GM12873 (cell line): ENCODE data around the gene CDHR1.
A peak's percentile ranks its signal among the peaks of the same experiment; 100 is the strongest.

Source experiments
- CTCF ChIP-seq: IDR thresholded peaks from 2 replicates; pipeline ENCODE4 v1.5.1; 2012; ENCODE audit warnings: low read depth, mild to moderate bottlenecking, moderate library complexity, low read length, control low read depth; ENCODE audit not compliant: insufficient read depth; ENCODE audit errors: missing control alignments

The CDHR1 gene

GRCh38 chr10:84156768-84157167 is 37.6 kb upstream of the CDHR1 start:
- no peak for TF ChIP-seq CTCF

- no peak for TF ChIP-seq CTCF
Observed at GRCh38 chr10:84158061-84158460, 36.3 kb upstream of the CDHR1 start.

GRCh38 chr10:84158550-84158949 is 35.8 kb upstream of the CDHR1 start:
- no peak for TF ChIP-seq CTCF

DNA sequence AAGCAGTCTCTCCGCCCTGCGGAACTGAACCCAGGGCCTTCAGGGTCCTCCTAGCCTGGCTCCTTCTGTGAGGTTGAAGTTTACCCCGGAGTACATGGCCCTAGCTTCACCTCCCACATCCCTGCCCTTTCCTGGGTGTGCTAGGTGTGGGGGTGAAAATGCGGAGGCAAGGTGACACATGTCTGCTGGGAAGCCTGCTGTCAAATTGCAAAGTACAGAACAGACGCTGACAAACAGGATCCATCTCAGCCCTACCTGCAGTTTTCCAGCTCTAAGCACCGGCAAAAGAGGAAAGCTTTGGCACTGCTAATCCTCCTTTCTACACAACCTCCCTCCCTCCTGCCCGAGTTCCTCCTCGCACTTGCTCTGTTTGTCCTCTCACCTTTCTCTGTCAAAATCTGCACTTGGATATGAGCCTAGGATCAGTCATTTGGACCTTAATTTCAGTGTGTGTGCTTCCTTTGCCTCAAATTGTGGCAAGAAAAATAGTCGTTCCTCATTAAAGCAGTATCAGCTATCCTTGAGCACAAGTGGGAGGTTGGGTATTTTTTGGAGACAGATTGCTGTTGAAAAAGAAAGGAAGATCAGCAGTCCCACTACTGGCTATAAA is 35.2 kb upstream of the CDHR1 start:
- no peak for TF ChIP-seq CTCF

GRCh38 chr10:84160663-84161362 is 33.5 kb upstream of the CDHR1 start:
- TF ChIP-seq CTCF = peak; percentile 12

GRCh38 chr10:84163996-84164395 is 30.3 kb upstream of the CDHR1 start:
- no peak for TF ChIP-seq CTCF

- TF ChIP-seq CTCF = no peak
Observed at GRCh38 chr10:84164442-84164841, 29.9 kb upstream of the CDHR1 start.
